NT2/D1 (cell line): ENCODE results near the gene LPP.

Experiments used
- YY1 ChIP-seq: IDR thresholded peaks from 2 replicates; pipeline ENCODE4 v1.6.1; 2011; ENCODE audit not compliant: insufficient read length, insufficient read depth
- ZNF274 ChIP-seq: IDR thresholded peaks from 2 replicates; pipeline ENCODE4 v1.6.1; 2011; ENCODE audit warnings: mild to moderate bottlenecking, low read depth, low read length

- TF ChIP-seq YY1 (no peak), ZNF274 (no peak)
Observed at GRCh38 chr3:188207941-188208515, 54.1 kb downstream of the LPP start.
